ENCODE measurements around the gene VMP1.

GRCh38 chr17:59848385-59848668, 140.9 kb downstream of the VMP1 start:
- no peak for TF ChIP-seq CTCF (conservative IDR thresholded peaks at IDR 0.05; ENCODE audit: low read depth, low read length)
- TF ChIP-seq EZH2 (IDR thresholded peaks at IDR 0.05; ENCODE audit: low read length, unreplicated experiment) = no peak
